Cardiac muscle cell (in vitro differentiated cells and primary cell): ENCODE measurements around the gene GREM2. TPM values are rescaled to one million over a fixed set of nuclear protein-coding genes. Genes with fewer than 3 reads are reported as not detected.
A peak's percentile ranks its signal among the peaks of the same experiment; 100 is the strongest.

Experiments used
- DNase-seq, 2 donors: peaks; one replicate each; pipeline versions ENCODE4 v3.0.0 to v3.0.0-alpha.2; 2010 to 2017; ENCODE audit warnings: low read depth in 1 of 2, low spot score in 1 of 2
- H3K27ac ChIP-seq: fragments of 200-600 bp; sonication (generic); 2 replicates; pipeline ENCODE4 v1.5.1; 2016
- H3K27me3 ChIP-seq: fragments of 200-600 bp; sonication (generic); 2 replicates; pipeline ENCODE4 v1.6.0; 2016; ENCODE audit warnings: control low read depth
- H3K36me3 ChIP-seq: fragments of 200-600 bp; sonication (generic); 2 replicates; pipeline ENCODE4 v1.5.1; 2016; ENCODE audit warnings: control low read depth
- H3K4me1 ChIP-seq: fragments of 200-600 bp; sonication (generic); 2 replicates; pipeline ENCODE4 v1.8.1; 2017; ENCODE audit warnings: low read depth, mild to moderate bottlenecking, mixed run types
- H3K4me3 ChIP-seq: fragments of 200-600 bp; sonication (generic); 2 replicates; pipeline ENCODE4 v1.5.1; 2016; ENCODE audit warnings: mild to moderate bottlenecking
- H3K9me3 ChIP-seq: fragments of 200-600 bp; sonication (generic); 2 replicates; pipeline ENCODE4 v1.5.1; 2017; ENCODE audit warnings: low read depth, mild to moderate bottlenecking, control low read depth
- polyA plus RNA-seq: library from polyadenylated mRNA; unstranded; fragments of >200 nt; fragmentation: Nextera tagmentation; extraction: Ambion mirVana; gene quantifications from 2 replicates; pipeline ENCODE4 v1.2.1, GENCODE V29; 2016
- total RNA-seq: library from RNA; depleted of rRNA; stranded (reverse); fragments of >200 nt; gene quantifications from 2 replicates; pipeline ENCODE4 v1.2.3, GENCODE V29; 2016
- TF ChIP-seq, protein P1 (sequence below): IDR thresholded peaks from 2 replicates; pipeline ENCODE4 v1.5.1; 2012; ENCODE audit warnings: low read depth, mild to moderate bottlenecking, low read length

GREM2 gene
- total and polyA plus RNA-seq, 2 experiments from 2014 or later, result 10.5 to 17.2 TPM

DNA sequence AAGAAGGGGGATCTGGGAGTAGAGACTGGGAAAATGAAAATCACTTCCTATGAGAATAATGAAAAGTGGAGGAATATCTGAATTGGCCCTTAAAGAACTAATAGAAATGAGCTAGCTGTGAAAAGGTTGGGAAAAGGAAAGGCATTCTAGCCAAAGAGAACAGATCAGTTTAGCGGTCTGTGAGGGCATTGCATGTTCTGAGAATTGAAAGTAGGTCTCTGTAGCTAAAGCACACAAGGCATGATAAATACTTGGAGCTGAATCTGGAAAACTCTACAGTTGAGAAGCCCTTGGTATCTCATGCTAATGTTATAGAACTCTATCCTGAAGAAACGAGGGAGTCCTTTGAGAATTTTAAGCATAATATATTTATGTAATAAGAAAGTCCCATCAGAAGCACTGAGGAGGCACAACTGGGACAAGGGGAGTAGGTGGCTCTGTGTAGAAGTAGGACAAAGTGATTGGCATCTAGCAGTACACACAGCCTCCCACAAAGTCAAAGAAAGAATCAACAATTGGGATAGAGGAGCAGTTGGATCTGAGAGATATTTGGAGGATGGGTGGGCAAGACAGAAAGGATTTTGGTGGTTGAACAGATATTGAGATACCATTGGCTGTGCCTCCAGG lies 78.7 kb downstream of the GREM2 start:
- Histone ChIP-seq H3K4me1 (peaks cover 5% of the 10 kb centered on the region), H3K36me3 (no peaks in the 10 kb centered on the region), H3K27ac (no peak overlapping the region), H3K9me3 (no peaks in the 10 kb centered on the region), H3K4me3 (no peak overlapping the region), H3K27me3 (no peaks in the 10 kb centered on the region)
- DNase-seq, result no peak
- TF ChIP-seq, protein P1, sequence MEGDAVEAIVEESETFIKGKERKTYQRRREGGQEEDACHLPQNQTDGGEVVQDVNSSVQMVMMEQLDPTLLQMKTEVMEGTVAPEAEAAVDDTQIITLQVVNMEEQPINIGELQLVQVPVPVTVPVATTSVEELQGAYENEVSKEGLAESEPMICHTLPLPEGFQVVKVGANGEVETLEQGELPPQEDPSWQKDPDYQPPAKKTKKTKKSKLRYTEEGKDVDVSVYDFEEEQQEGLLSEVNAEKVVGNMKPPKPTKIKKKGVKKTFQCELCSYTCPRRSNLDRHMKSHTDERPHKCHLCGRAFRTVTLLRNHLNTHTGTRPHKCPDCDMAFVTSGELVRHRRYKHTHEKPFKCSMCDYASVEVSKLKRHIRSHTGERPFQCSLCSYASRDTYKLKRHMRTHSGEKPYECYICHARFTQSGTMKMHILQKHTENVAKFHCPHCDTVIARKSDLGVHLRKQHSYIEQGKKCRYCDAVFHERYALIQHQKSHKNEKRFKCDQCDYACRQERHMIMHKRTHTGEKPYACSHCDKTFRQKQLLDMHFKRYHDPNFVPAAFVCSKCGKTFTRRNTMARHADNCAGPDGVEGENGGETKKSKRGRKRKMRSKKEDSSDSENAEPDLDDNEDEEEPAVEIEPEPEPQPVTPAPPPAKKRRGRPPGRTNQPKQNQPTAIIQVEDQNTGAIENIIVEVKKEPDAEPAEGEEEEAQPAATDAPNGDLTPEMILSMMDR, result no peak

DNA sequence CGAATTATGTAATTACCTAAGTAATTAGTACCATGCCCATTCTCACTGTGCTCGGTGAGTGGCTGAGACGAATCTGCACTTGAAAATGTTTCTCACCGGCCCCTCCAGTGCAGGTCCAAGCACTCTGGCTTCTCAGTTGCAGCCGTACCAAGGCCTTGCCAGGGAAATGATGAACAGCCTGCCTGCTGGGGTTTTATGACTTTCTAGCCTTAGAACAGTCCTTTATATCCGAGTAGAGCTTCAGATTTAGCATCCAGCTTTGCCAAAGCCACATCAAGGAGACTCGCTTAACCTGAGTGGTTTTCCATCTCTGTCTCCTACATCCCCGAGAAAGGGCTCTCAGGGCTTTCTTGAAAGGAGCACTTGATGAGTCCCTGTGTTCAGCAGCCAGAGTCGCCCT lies 83.4 kb downstream of the GREM2 start:
- Histone ChIP-seq H3K27ac (no peak overlapping the region), H3K36me3 (no peaks in the 10 kb centered on the region), H3K4me3 (no peak overlapping the region), H3K9me3 (no peaks in the 10 kb centered on the region), H3K27me3 (no peaks in the 10 kb centered on the region), H3K4me1 (peaks cover 25% of the 10 kb centered on the region)
- TF ChIP-seq, protein P1, result no peak
- no peak for DNase-seq

DNA sequence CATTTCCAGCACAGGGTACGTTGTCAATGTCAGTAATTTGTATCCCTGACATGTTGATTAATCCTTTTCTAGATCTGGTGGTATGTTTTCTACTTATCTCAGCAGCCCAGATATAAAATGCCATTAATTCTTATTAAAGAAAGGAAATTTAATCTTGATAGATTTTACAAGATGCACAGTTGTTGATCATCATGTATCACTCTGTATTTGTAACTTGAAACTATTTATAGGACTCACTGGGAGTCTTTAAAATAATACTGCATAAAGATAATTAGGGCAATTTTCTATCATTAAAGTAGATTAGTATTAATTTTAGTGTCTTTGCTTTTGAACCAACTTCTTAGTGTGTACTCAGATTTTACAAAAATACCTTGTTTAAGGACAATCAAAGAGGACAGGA lies 84.9 kb downstream of the GREM2 start:
- TF ChIP-seq, protein P1, result no peak
- Histone ChIP-seq H3K36me3 (no peaks in the 10 kb centered on the region), H3K4me3 (no peak overlapping the region), H3K4me1 (peaks cover 36% of the 10 kb centered on the region), H3K27ac (no peak overlapping the region), H3K9me3 (no peaks in the 10 kb centered on the region), H3K27me3 (no peaks in the 10 kb centered on the region)
- DNase-seq, result no peak

DNA sequence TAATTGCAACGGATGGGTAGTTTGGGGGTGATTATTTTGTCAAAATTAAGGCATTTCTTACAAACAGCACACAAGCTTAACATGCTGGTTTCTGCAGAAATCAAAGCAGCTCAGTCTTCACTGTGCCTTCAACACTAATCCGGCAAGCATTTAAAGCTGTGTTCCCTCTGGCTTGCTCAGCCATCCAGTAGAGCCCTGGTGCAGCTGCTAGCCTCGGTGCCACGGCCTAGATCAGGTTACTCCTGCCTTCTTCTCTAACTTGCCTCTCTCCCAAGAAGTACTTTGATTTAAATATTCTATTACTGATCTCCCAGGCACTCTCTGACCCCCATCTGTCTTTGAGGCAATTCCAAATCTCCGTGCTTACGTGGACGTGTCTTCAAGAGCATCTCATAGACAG lies 85.6 kb downstream of the GREM2 start:
- peak overlapping the region; percentile 32 for H3K27ac ChIP-seq
- DNase-seq, result peak in 1 of 2 donors; percentile 39
- H3K36me3 ChIP-seq, result no peaks in the 10 kb centered on the region
- H3K9me3 ChIP-seq, result no peaks in the 10 kb centered on the region
- H3K4me1 ChIP-seq, result peaks cover 36% of the 10 kb centered on the region
- TF ChIP-seq, protein P1, result no peak
- no peaks in the 10 kb centered on the region for H3K27me3 ChIP-seq
- H3K4me3 ChIP-seq, result no peak overlapping the region

GRCh38 chr1:240524356-240525069 lies 87.4 kb downstream of the GREM2 start:
- TF ChIP-seq, protein P1, result no peak
- Histone ChIP-seq H3K4me3 (no peak overlapping the region), H3K27ac (peak overlapping the region; percentile 78), H3K36me3 (no peaks in the 10 kb centered on the region), H3K9me3 (no peaks in the 10 kb centered on the region), H3K27me3 (no peaks in the 10 kb centered on the region), H3K4me1 (peaks cover 36% of the 10 kb centered on the region)
- DNase-seq, result peak in 1 of 2 donors; percentile 16
